Endothelial cell of umbilical vein (primary cell): ENCODE data around the gene DSG2. TPM values are rescaled to one million over a fixed set of nuclear protein-coding genes. Genes with fewer than 3 reads are reported as not detected.

Experiments used
- BruUV-seq: library from RNA; stranded (reverse); fragments of 400-500 nt; replicated peaks from 2 replicates; lab custom pipeline; 2021; lab: Mats Ljungman, UMichigan
- CTCF ChIA-PET: fragments of 300-600, 350-600 bp; sonication (Branson Sonifier 250); formaldehyde crosslinking; loops from one replicate; lab custom pipeline; 2021; ENCODE audit warnings: antibody characterized with exemption, inconsistent platforms; lab: Charles Lee
- POLR2A ChIA-PET: fragments of 300-600, 350-600 bp; sonication (Branson Sonifier 250); formaldehyde crosslinking; loops from one replicate; lab custom pipeline; 2021; ENCODE audit warnings: antibody characterized with exemption, inconsistent platforms; lab: Charles Lee
- DNase-seq: peaks from one replicate; pipeline ENCODE4 v3.0.0-alpha.2; 2011; ENCODE audit warnings: low read depth, low spot score
- FAIRE-seq: peaks from 2 replicates; lab custom pipeline; 2011; peaks lifted over from hg19 to GRCh38; lab: Jason Lieb, UNC
- H2AFZ ChIP-seq: 2 replicates; pipeline ENCODE4 v1.6.0; 2012; ENCODE audit warnings: low read depth, low read length, control low read depth, inconsistent platforms
- H3K27ac ChIP-seq: 2 replicates; pipeline ENCODE4 v1.5.1; 2011; ENCODE audit warnings: low read depth, mild to moderate bottlenecking, control low read depth, low read length, moderate library complexity; ENCODE audit not compliant: insufficient read depth
- H3K27me3 ChIP-seq, 2 experiments: 2 replicates each; pipeline versions ENCODE4 v1.6.0 to v1.6.1; 2011; ENCODE audit warnings: low read length in 2 of 2, mixed read lengths in 1 of 2; ENCODE audit not compliant: control insufficient read depth in 2 of 2, insufficient read depth in 2 of 2
- H3K36me3 ChIP-seq, 2 experiments: 2 replicates in 1 of 2; 3 replicates in 1 of 2; pipeline ENCODE4 v1.5.1; 2011; ENCODE audit warnings: low read length in 2 of 2, mild to moderate bottlenecking in 1 of 2, moderate library complexity in 1 of 2; ENCODE audit not compliant: control insufficient read depth in 2 of 2, insufficient read depth in 2 of 2; ENCODE audit errors: extremely low read depth in 1 of 2
- H3K4me1 ChIP-seq: 3 replicates; pipeline ENCODE4 v1.5.1; 2011; ENCODE audit warnings: mild to moderate bottlenecking, low read length; ENCODE audit not compliant: control insufficient read depth, insufficient read depth; ENCODE audit errors: extremely low read depth
- H3K4me2 ChIP-seq: 2 replicates; pipeline ENCODE4 v1.6.1; 2011; ENCODE audit warnings: low read length, control low read depth, mixed read lengths; ENCODE audit not compliant: insufficient read depth
- H3K4me3 ChIP-seq, 3 experiments: fragments of 200-600 bp in 1 of 3; sonication (generic), shearing (Covaris generic) in 1 of 3; replicated peaks in 1 of 3; 2 replicates each; pipeline ENCODE4 v1.5.1; 2011 to 2016; ENCODE audit warnings: control low read depth in 3 of 3, low read length in 3 of 3, mild to moderate bottlenecking in 2 of 3, inconsistent platforms in 1 of 3, low read depth in 1 of 3, moderate library complexity in 1 of 3; ENCODE audit not compliant: insufficient read depth in 1 of 3
- H3K79me2 ChIP-seq: 2 replicates; pipeline ENCODE4 v1.6.0; 2012; ENCODE audit warnings: low read length, inconsistent platforms; ENCODE audit not compliant: control insufficient read depth, insufficient read depth
- H3K9ac ChIP-seq: replicated peaks from 2 replicates; pipeline ENCODE3; 2011; ENCODE audit warnings: low read length, control low read depth; ENCODE audit not compliant: insufficient read depth; ENCODE audit errors: extremely low read depth
- H3K9me1 ChIP-seq: replicated peaks from 3 replicates; pipeline ENCODE4 v1.6.0; 2011; ENCODE audit warnings: mild to moderate bottlenecking, low read length; ENCODE audit not compliant: control insufficient read depth, insufficient read depth; ENCODE audit errors: extremely low read depth
- H3K9me3 ChIP-seq: replicated peaks from 2 replicates; pipeline ENCODE4 v1.5.1; 2012; ENCODE audit warnings: low read length, inconsistent platforms; ENCODE audit not compliant: control insufficient read depth, insufficient read depth
- H4K20me1 ChIP-seq: replicated peaks from 2 replicates; pipeline ENCODE3; 2011; ENCODE audit warnings: mild to moderate bottlenecking, low read length; ENCODE audit not compliant: control insufficient read depth, insufficient read depth; ENCODE audit errors: extremely low read depth
- CTCF ChIP-seq, 2 donors: IDR thresholded peaks; 1 replicate in 1 of 2; 2 replicates in 1 of 2; pipeline ENCODE4 v1.5.1; 2011; ENCODE audit warnings: low read length in 2 of 2, mild to moderate bottlenecking in 2 of 2, moderate library complexity in 2 of 2, control low read depth in 1 of 2, inconsistent platforms in 1 of 2, low read depth in 1 of 2; ENCODE audit not compliant: insufficient read depth in 1 of 2; ENCODE audit errors: extremely low read depth in 1 of 2
- EZH2 ChIP-seq: IDR thresholded peaks from 2 replicates; pipeline ENCODE4 v1.6.1; 2012; ENCODE audit warnings: borderline replicate concordance, low read depth, mild to moderate bottlenecking, moderate library complexity, low read length, inconsistent platforms; ENCODE audit not compliant: severe bottlenecking
- FOS ChIP-seq: IDR thresholded peaks from 2 replicates; pipeline ENCODE4 v1.6.1; 2011; ENCODE audit warnings: mild to moderate bottlenecking, low read length, moderate library complexity, borderline replicate concordance; ENCODE audit not compliant: insufficient read depth
- JUN ChIP-seq: IDR thresholded peaks from 2 replicates; pipeline ENCODE4 v1.6.1; 2011; ENCODE audit warnings: borderline replicate concordance, low read depth; ENCODE audit not compliant: insufficient read length, insufficient read depth
- MYC ChIP-seq: IDR thresholded peaks from one replicate; pipeline ENCODE4 v1.6.1; 2011; ENCODE audit warnings: mild to moderate bottlenecking, low read depth, low read length
- POLR2A ChIP-seq: IDR thresholded peaks from 2 replicates; pipeline ENCODE4 v1.6.1; 2012; ENCODE audit warnings: low read depth, mild to moderate bottlenecking, control low read depth, low read length
- dilution Hi-C: fragments of 300-500 bp; cut with MboI; formaldehyde crosslinking; loops from one replicate; pipeline ENCODE4 v1.15.0; 2019; ENCODE audit warnings: low sequenced_read_pairs; ENCODE audit not compliant: extremely low pct_ligation_motif_present
- intact Hi-C: fragments of 100-400 bp; cut with micrococcal nuclease; formaldehyde crosslinking; loops from one replicate; pipeline ENCODE4 v1.10.0; 2022
- polyA plus RNA-seq, 4 experiments: library from polyadenylated mRNA; depleted of rRNA in 3 of 4; stranded (reverse) in 3 of 4; unstranded in 1 of 4; fragments of >200 nt; gene quantifications; 2 replicates each; pipeline versions ENCODE4 v1.2.1 to v1.2.3, GENCODE V29; 2011 to 2012; ENCODE audit warnings: missing spikeins in 1 of 4
- total RNA-seq: library from RNA; stranded (reverse); gene quantifications from 2 replicates; pipeline ENCODE4 v1.2.3, GENCODE V29; 2021

The DSG2 gene
- total and polyA plus RNA-seq, 2 donors (not counting 3 experiments of a cell fraction or from before 2014, with no cell fraction given) = 0.04 TPM

GRCh38 chr18:31548853-31549252 is 50.9 kb downstream of the DSG2 start:
- TF ChIP-seq EZH2 = no peak
- TF ChIP-seq JUN = no peak
- no peak for TF ChIP-seq POLR2A
- TF ChIP-seq CTCF (IDR thresholded peaks at IDR 0.05; ENCODE audit: extremely low read depth in 1 of 2, insufficient read depth in 1 of 2, low read depth in 1 of 2, low read length in 2 of 2) = no peak
- TF ChIP-seq MYC = no peak
- TF ChIP-seq FOS = no peak
- no peaks in the 10 kb centered on the region for H3K9me1 ChIP-seq
- dilution Hi-C loops = no loop called here

GRCh38 chr18:31549416-31549815 is 51.4 kb downstream of the DSG2 start:
- DNase-seq = no peak
- BruUV-seq = no TSS peak
- ChIA-PET POLR2A (no interaction called here), CTCF (interaction anchor here (1.0 kb wide), 1 partner anchor 173 kb away, joined by 3 read pairs; no protein-coding TSS in a partner anchor)
- no peak for TF ChIP-seq EZH2
- TF ChIP-seq JUN = no peak
- intact Hi-C loops (no loop called here), dilution Hi-C loops (no loop called here)
- H3K4me1 ChIP-seq = no peaks in the 10 kb centered on the region
- no peak overlapping the region for H3K4me2 ChIP-seq
- H4K20me1 ChIP-seq = no peaks in the 10 kb centered on the region
- no peak for FAIRE-seq
- no peaks in the 10 kb centered on the region for H3K79me2 ChIP-seq
- H2AFZ ChIP-seq = no peak overlapping the region
- no peaks in the 10 kb centered on the region for H3K9me3 ChIP-seq
- H3K27me3 ChIP-seq = peaks cover 0 to 2% of the 10 kb centered on the region in 2 experiments
- H3K9me1 ChIP-seq = no peaks in the 10 kb centered on the region
- no peak overlapping the region for H3K4me3 ChIP-seq
- no peak overlapping the region for H3K27ac ChIP-seq
- H3K36me3 ChIP-seq = no peaks in the 10 kb centered on the region
- H3K9ac ChIP-seq = no peak overlapping the region

More at GRCh38 chr18:31548853-31549252, 50.9 kb downstream of the DSG2 start:
- ChIA-PET POLR2A (no interaction called here), CTCF (interaction anchor here (1.0 kb wide), 1 partner anchor 174 kb away, joined by 3 read pairs; no protein-coding TSS in a partner anchor)
- Histone ChIP-seq H3K9ac (no peak overlapping the region), H3K27me3 (peaks cover 0 to 2% of the 10 kb centered on the region in 2 experiments), H3K27ac (no peak overlapping the region), H3K36me3 (no peaks in the 10 kb centered on the region), H3K4me2 (no peak overlapping the region), H2AFZ (no peak overlapping the region), H4K20me1 (no peaks in the 10 kb centered on the region), H3K9me3 (no peaks in the 10 kb centered on the region), H3K4me1 (no peaks in the 10 kb centered on the region), H3K4me3 (no peak overlapping the region), H3K79me2 (no peaks in the 10 kb centered on the region)
- no peak for DNase-seq
- intact Hi-C loops = no loop called here
- no TSS peak for BruUV-seq
- FAIRE-seq = no peak
